Stimulated activated naive CD8-positive, alpha-beta T cell treated with anti-CD3 and anti-CD28 coated beads, Interleukin-15, Interleukin-2, amounts not matched to agents 100 U/mL and 50 U/mL, for 24 hours (primary cell): ENCODE data around the gene CCDC68.
A peak's percentile ranks its signal among the peaks of the same experiment; 100 is the strongest.

Experiments
- ATAC-seq: fragments of 150-1000 bp; cut with Tn5 transposase; one replicate; pipeline ENCODE4 v1.10.0; 2021
- DNase-seq: peaks from one replicate; pipeline ENCODE4 v3.0.0; 2021

The CCDC68 gene

GRCh38 chr18:54960197-54960596 is 936 bp upstream of the CCDC68 start:
- ATAC-seq (no peak), DNase-seq (no peak)

GRCh38 chr18:54957996-54958395 is 1.3 kb downstream of the CCDC68 start:
- no peak for DNase-seq
- ATAC-seq = no peak

GRCh38 chr18:54957296-54957832 is 1.9 kb downstream of the CCDC68 start:
- no peak for DNase-seq

GRCh38 chr18:54956506-54956905 is 2.8 kb downstream of the CCDC68 start:
- no peak for ATAC-seq

More at GRCh38 chr18:54957296-54957832, 1.9 kb downstream of the CCDC68 start:
- no peak for ATAC-seq

GRCh38 chr18:54952026-54952425 is 7.2 kb downstream of the CCDC68 start:
- ATAC-seq = no peak
- DNase-seq = no peak

More at GRCh38 chr18:54956506-54956905, 2.8 kb downstream of the CCDC68 start:
- no peak for DNase-seq

GRCh38 chr18:54950221-54950620 is 9.0 kb downstream of the CCDC68 start:
- no peak for ATAC-seq
- DNase-seq = no peak

GRCh38 chr18:54949588-54949987 is 9.7 kb downstream of the CCDC68 start:
- ATAC-seq (no peak), DNase-seq (no peak)

- ATAC-seq = no peak
- no peak for DNase-seq
Observed at GRCh38 chr18:54948350-54948837, 10.9 kb downstream of the CCDC68 start.

GRCh38 chr18:54947091-54947490 is 12.2 kb downstream of the CCDC68 start:
- no peak for ATAC-seq
- DNase-seq = no peak

GRCh38 chr18:54946149-54946581 is 13.1 kb downstream of the CCDC68 start:
- ATAC-seq (peak; percentile 73), DNase-seq (peak; percentile 20)

- ATAC-seq (no peak), DNase-seq (no peak)
Observed at GRCh38 chr18:54945576-54946125, 13.6 kb downstream of the CCDC68 start.

- ATAC-seq (no peak), DNase-seq (no peak)
Observed at GRCh38 chr18:54942569-54942968, 16.7 kb downstream of the CCDC68 start.

- no peak for DNase-seq
- no peak for ATAC-seq
Observed at GRCh38 chr18:54942144-54942543, 17.1 kb downstream of the CCDC68 start.

GRCh38 chr18:54939361-54939917 is 19.8 kb downstream of the CCDC68 start:
- ATAC-seq (no peak), DNase-seq (no peak)

- DNase-seq (no peak), ATAC-seq (no peak)
Observed at GRCh38 chr18:54938506-54938905, 20.8 kb downstream of the CCDC68 start.

GRCh38 chr18:54932472-54932871 is 26.8 kb downstream of the CCDC68 start:
- no peak for DNase-seq

GRCh38 chr18:54931152-54931551 is 28.1 kb downstream of the CCDC68 start:
- DNase-seq = no peak
- ATAC-seq = no peak

More at GRCh38 chr18:54932472-54932871, 26.8 kb downstream of the CCDC68 start:
- no peak for ATAC-seq

GRCh38 chr18:54928236-54928635 is 31.0 kb downstream of the CCDC68 start:
- ATAC-seq = no peak
- no peak for DNase-seq

- DNase-seq = no peak
- ATAC-seq = no peak
Observed at GRCh38 chr18:54926593-54927325, 32.5 kb downstream of the CCDC68 start.

- no peak for DNase-seq
- ATAC-seq = no peak
Observed at GRCh38 chr18:54924948-54925347, 34.3 kb downstream of the CCDC68 start.

- no peak for DNase-seq
- no peak for ATAC-seq
Observed at GRCh38 chr18:54923339-54923956, 35.8 kb downstream of the CCDC68 start.

GRCh38 chr18:54919412-54919811 is 39.8 kb downstream of the CCDC68 start:
- no peak for ATAC-seq

GRCh38 chr18:54918060-54918459 is 41.2 kb downstream of the CCDC68 start:
- ATAC-seq = no peak
- DNase-seq = no peak

More at GRCh38 chr18:54919412-54919811, 39.8 kb downstream of the CCDC68 start:
- no peak for DNase-seq
